HepG2 (cell line): ENCODE measurements around the gene IL1B.

Source experiments
- CBX5 ChIP-seq: sonication (generic); formaldehyde crosslinking; IDR thresholded peaks from 2 replicates; pipeline ENCODE4 v1.4.0; 2020; ENCODE audit warnings: missing genetic modification reagents, borderline replicate concordance
- CTCF ChIP-seq: sonication (generic); formaldehyde crosslinking; IDR thresholded peaks from 2 replicates; pipeline ENCODE4 v1.5.0; 2020; ENCODE audit warnings: mild to moderate bottlenecking, missing genetic modification reagents, moderate library complexity
- E2F1 ChIP-seq: sonication (generic); formaldehyde crosslinking; IDR thresholded peaks from 2 replicates; pipeline ENCODE4 v1.5.0; 2020; ENCODE audit warnings: missing genetic modification reagents
- EP300 ChIP-seq, 3 experiments: sonication (generic) in 1 of 3; formaldehyde crosslinking in 1 of 3; IDR thresholded peaks; 2 replicates each; pipeline versions ENCODE4 v1.5.1 to v1.6.1; 2011 to 2020; ENCODE audit warnings: low read depth in 2 of 3, low read length in 2 of 3, borderline replicate concordance in 1 of 3, improper control_type of control experiment in 1 of 3, mild to moderate bottlenecking in 1 of 3, missing genetic modification reagents in 1 of 3, moderate library complexity in 1 of 3
- EZH2 ChIP-seq: conservative IDR thresholded peaks from 2 replicates; pipeline ENCODE4 v1.6.1; 2012; ENCODE audit warnings: mild to moderate bottlenecking, low read depth, low read length, moderate library complexity
- JUND ChIP-seq: sonication (generic); formaldehyde crosslinking; IDR thresholded peaks from 2 replicates; pipeline ENCODE4 v1.8.0; 2022; ENCODE audit warnings: mild to moderate bottlenecking, missing genetic modification reagents
- MATR3 ChIP-seq: sonication (generic); formaldehyde crosslinking; IDR thresholded peaks from 2 replicates; pipeline ENCODE4 v1.4.0; 2020; ENCODE audit warnings: missing genetic modification reagents
- MAX ChIP-seq: IDR thresholded peaks from 2 replicates; pipeline ENCODE4 v1.6.1; 2012; ENCODE audit warnings: inconsistent platforms
- NR2F2 ChIP-seq: IDR thresholded peaks from 2 replicates; pipeline ENCODE4 v1.6.1; 2012; ENCODE audit warnings: low read depth, inconsistent platforms, borderline replicate concordance
- THAP11 ChIP-seq: IDR thresholded peaks from 2 replicates; pipeline ENCODE4 v1.6.1; 2016; ENCODE audit warnings: missing biosample characterization, missing genetic modification reagents
- TP53 ChIP-seq: sonication (generic); formaldehyde crosslinking; conservative IDR thresholded peaks from 2 replicates; pipeline ENCODE4 v1.4.0; 2020; ENCODE audit warnings: missing genetic modification reagents
- ZBTB40 ChIP-seq, 2 experiments: fragments of 450-650 bp in 1 of 2; sonication (generic) in 1 of 2; formaldehyde crosslinking in 1 of 2; IDR thresholded peaks; 2 replicates each; pipeline versions ENCODE4 v1.6.1 to v1.8.0; 2016 to 2022; ENCODE audit warnings: antibody characterized with exemption in 1 of 2, mild to moderate bottlenecking in 1 of 2, missing genetic modification reagents in 1 of 2
- TF ChIP-seq, protein P1 (sequence below): sonication (generic); formaldehyde crosslinking; IDR thresholded peaks from 2 replicates; pipeline ENCODE4 v1.4.0; 2020; ENCODE audit warnings: low read depth, missing genetic modification reagents

DNA sequence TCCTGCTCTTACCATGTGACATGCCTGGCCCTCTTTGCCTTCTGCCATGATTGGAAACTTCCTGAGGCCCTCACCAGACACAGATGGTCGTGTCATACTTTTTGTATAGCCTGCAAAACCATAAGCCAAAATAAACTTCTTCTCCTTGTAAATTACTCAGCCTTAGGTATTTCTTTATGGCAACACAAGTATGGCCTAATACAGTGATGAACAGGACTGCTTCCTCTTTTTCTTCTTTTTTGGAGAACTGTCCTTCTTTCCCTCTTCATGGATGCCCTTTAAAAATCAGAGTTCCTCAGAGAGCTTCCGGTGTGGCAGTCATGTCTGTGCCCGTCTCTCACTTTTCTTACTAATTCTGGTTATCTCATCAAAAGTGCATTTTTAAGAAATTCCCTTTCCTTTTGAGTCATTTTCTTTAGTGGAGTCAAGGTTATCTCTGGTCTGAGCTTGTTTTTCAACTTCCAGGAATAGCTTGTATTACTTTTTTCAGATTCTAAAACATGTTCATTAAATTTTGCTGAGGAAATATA, 43.1 kb downstream of the IL1B start:
- TF ChIP-seq, protein P1, sequence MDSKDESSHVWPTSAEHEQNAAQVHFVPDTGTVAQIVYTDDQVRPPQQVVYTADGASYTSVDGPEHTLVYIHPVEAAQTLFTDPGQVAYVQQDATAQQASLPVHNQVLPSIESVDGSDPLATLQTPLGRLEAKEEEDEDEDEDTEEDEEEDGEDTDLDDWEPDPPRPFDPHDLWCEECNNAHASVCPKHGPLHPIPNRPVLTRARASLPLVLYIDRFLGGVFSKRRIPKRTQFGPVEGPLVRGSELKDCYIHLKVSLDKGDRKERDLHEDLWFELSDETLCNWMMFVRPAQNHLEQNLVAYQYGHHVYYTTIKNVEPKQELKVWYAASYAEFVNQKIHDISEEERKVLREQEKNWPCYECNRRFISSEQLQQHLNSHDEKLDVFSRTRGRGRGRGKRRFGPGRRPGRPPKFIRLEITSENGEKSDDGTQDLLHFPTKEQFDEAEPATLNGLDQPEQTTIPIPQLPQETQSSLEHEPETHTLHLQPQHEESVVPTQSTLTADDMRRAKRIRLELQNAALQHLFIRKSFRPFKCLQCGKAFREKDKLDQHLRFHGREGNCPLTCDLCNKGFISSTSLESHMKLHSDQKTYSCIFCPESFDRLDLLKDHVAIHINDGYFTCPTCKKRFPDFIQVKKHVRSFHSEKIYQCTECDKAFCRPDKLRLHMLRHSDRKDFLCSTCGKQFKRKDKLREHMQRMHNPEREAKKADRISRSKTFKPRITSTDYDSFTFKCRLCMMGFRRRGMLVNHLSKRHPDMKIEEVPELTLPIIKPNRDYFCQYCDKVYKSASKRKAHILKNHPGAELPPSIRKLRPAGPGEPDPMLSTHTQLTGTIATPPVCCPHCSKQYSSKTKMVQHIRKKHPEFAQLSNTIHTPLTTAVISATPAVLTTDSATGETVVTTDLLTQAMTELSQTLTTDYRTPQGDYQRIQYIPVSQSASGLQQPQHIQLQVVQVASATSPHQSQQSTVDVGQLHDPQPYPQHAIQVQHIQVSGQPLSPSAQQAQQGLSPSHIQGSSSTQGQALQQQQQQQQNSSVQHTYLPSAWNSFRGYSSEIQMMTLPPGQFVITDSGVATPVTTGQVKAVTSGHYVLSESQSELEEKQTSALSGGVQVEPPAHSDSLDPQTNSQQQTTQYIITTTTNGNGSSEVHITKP (CRISPR knock-in tag), result no peak
- TF ChIP-seq THAP11 (no peak), ZBTB40 (IDR thresholded peaks at IDR 0.05) (no peak), ZBTB40 (CRISPR knock-in tag; IDR thresholded peaks at IDR 0.05) (no peak), CBX5 (CRISPR knock-in tag) (no peak), NR2F2 (no peak), MATR3 (CRISPR knock-in tag) (no peak), CTCF (CRISPR knock-in tag) (no peak), EZH2 (no peak), EP300 (IDR thresholded peaks at IDR 0.05; ENCODE audit: low read depth in 2 of 2, low read length in 2 of 2) (no peak), EP300 (CRISPR knock-in tag; IDR thresholded peaks at IDR 0.05; ENCODE audit: borderline replicate concordance) (no peak), JUND (CRISPR knock-in tag) (no peak), MAX (no peak), E2F1 (no peak), TP53 (no peak)
